ENCODE data around the gene ZNF830. TPM values are rescaled to one million over a fixed set of nuclear protein-coding genes. Genes with fewer than 3 reads are reported as not detected.

Gene ZNF830
- total and polyA plus RNA-seq, 9 of the 15 experiments (the other 6 are each of a cell fraction or from before 2014, with no cell fraction given), result 13.1 to 28.7 (median 21.7) TPM

DNA sequence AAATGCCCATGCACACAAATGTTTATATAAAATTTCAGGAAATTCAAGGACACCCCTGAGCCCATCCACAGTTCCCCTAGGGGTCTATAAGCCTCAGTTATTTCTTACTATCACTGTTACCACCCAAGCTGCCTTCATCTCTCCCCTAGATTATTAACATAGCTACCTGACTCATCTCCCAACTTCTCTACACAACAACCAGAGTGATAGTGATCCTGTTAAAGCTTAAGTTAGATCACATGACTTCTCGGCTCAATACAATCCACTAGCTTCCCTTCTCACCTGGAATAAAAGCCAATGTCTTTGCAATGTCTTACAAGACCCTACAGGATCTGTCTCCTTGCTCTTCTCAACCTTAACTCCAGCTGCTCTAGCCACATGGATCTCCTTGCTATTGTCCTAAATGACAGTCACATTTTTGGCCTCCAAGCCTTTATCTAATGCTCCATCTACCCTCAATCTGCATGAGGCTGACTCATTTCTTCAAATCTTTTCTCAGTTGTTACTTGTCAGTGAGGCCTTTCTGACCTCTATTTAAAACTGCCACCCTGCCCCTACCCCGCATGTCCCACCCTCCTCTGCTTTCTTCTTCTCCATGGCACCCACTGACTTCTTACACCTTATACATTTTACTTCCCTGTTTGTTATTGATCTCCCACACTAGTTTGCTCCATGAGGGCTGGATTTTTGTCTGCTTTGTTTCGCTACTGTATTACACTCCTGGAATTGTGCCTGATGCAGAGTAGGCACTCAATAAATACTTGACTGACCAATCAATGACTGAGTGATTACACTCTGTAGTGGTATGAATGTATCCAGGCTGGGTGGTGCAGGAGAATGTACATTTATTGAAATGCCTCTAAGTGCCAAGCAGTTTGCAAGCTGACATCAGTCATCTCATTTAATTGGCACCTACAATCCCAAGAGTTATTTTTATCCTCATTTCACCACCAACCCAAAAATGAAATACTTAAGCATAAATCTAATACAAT, 13.8 kb downstream of the ZNF830 start:
- no peak for DNase-seq (ENCODE audit: extremely low read depth in 1 of 4, low spot score in 3 of 4)
- Histone ChIP-seq H2AFZ (ENCODE audit: low read depth, low read length) (no peak overlapping the region), H3K9me1 (ENCODE audit: control insufficient read depth, insufficient read depth, low read length) (no peaks in the 10 kb centered on the region), H3K36me3 (ENCODE audit: control insufficient read depth, insufficient read depth, low read length) (no peaks in the 10 kb centered on the region), H3K4me1 (replicated peaks in 1 of 2; ENCODE audit: control insufficient read depth in 2 of 2, insufficient read depth in 2 of 2, low read length in 2 of 2) (peaks cover under 1 to 11% of the 10 kb centered on the region in 2 experiments; a peak in 3 of 5 replicates), H3K4me2 (ENCODE audit: insufficient read depth, low read length) (no peak overlapping the region), H3K4me3 (no peak overlapping the region), H3K9me3 (replicated peaks; ENCODE audit: control insufficient read depth, insufficient read depth, low read depth, low read length) (no peaks in the 10 kb centered on the region), H3K79me2 (ENCODE audit: control insufficient read depth, insufficient read depth, low read length) (no peaks in the 10 kb centered on the region), H3K27ac (ENCODE audit: extremely low read depth, low read depth, low read length) (no peak overlapping the region), H3K27me3 (ENCODE audit: control insufficient read depth in 2 of 2, insufficient read depth in 2 of 2, low read length in 2 of 2) (no peaks in the 10 kb centered on the region), H4K20me1 (replicated peaks; ENCODE audit: control insufficient read depth, insufficient read depth, low read length) (no peaks in the 10 kb centered on the region), H3K9ac (ENCODE audit: insufficient read depth in 1 of 2, low read depth in 2 of 2, low read length in 2 of 2) (no peak overlapping the region)
- no peak for FAIRE-seq
- BruUV-seq (replicated peaks), result no TSS peak
- in situ Hi-C loops (cut with MboI), result no loop called here
- ATAC-seq, result no peak
- WGBS (ENCODE audit: insufficient coverage, low coverage, missing lambda C conversion rate), result 44% methylated on average over 3 of the region's 3 CpGs
- POLR2A ChIA-PET, result interaction anchor here (0.6 to 2.2 kb wide), 5 partner anchors 9 to 109 kb away, joined by 3 to 13 read pairs (median 5); partner anchors contain the start of genes CCT6B and ZNF830
- CTCF ChIA-PET (ENCODE audit: low intra/inter-chr PET ratio), result no interaction called here
- intact Hi-C loops (cut with micrococcal nuclease), result no loop called here
- TF ChIP-seq GATA2 (CRISPR knock-in tag; IDR thresholded peaks at IDR 0.05) (0 out of 2 replicates have a peak, but pooled peaks have one; percentile 18), FOSL1 (tag; conservative IDR thresholded peaks at IDR 0.05) (peak; percentile 90), ZNF778 (CRISPR knock-in tag; IDR thresholded peaks at IDR 0.05) (no peak), TOE1 (IDR thresholded peaks at IDR 0.05; ENCODE audit: borderline replicate concordance) (peak; percentile 74; the same call in 1 of the 2 replicates), TOE1 (CRISPR knock-in tag; IDR thresholded peaks at IDR 0.05; ENCODE audit: borderline replicate concordance, low read depth) (no peak), RCOR1 (IDR thresholded peaks at IDR 0.05; ENCODE audit: borderline replicate concordance in 1 of 2, low read depth in 2 of 2, low read length in 2 of 2) (peak in 1 of 2 experiments; percentile 75; a peak in 1 of 4 replicates), HDAC6 (IDR thresholded peaks at IDR 0.05; ENCODE audit: low read depth, low read length) (no peak), NFE2 (IDR thresholded peaks at IDR 0.05; ENCODE audit: low read depth) (peak; percentile 18; the same call in 1 of the 2 replicates), GABPB1 (CRISPR knock-in tag; IDR thresholded peaks at IDR 0.05) (no peak), KDM1A (IDR thresholded peaks at IDR 0.05) (peak; percentile 62 to 76; a peak in 3 of 4 replicates), SMARCA4 (IDR thresholded peaks at IDR 0.05) (peak; percentile 56), CCAR2 (IDR thresholded peaks at IDR 0.05; ENCODE audit: low read depth, low read length) (no peak), ARID1B (IDR thresholded peaks at IDR 0.05) (peak; percentile 54; the same call in 1 of the 2 replicates), SMARCE1 (IDR thresholded peaks at IDR 0.05) (peak; percentile 65; the same call in 1 of the 2 replicates), DPF2 (IDR thresholded peaks at IDR 0.05) (peak; percentile 49), TFAM (CRISPR knock-in tag; conservative IDR thresholded peaks at IDR 0.05) (no peak), MYC (IDR thresholded peaks at IDR 0.05; ENCODE audit: low read depth, low read length) (peak; percentile 27; the same call in 1 of the 2 replicates), MYC (CRISPR knock-in tag; IDR thresholded peaks at IDR 0.05; ENCODE audit: borderline replicate concordance, low read depth) (no peak)

Data from K562 (cell line).